DMS 273 treated with DMSO at 0.1 percent for 48 hours (cell line): ENCODE data around the gene HSPH1.
"Not testable (repeated sequence)": the region's sequence is repeated elsewhere in the genome, so short reads cannot be mapped to it uniquely, and the experiment has no call there.

Experiments
- DNase-seq: peaks from one replicate; lab custom pipeline; 2025; lab: John Stamatoyannopoulos, UW

HSPH1 gene

GRCh38 chr13:31177813-31178495 lies 16.2 kb upstream of the HSPH1 start:
- not testable (repeated sequence) for DNase-seq

- DNase-seq: no peak
Observed at GRCh38 chr13:31175847-31176532, 14.3 kb upstream of the HSPH1 start.

GRCh38 chr13:31174018-31174417 lies 12.3 kb upstream of the HSPH1 start:
- no peak for DNase-seq

- no peak for DNase-seq
Observed at GRCh38 chr13:31172535-31172934, 10.8 kb upstream of the HSPH1 start.

GRCh38 chr13:31172001-31172400 lies 10.3 kb upstream of the HSPH1 start:
- DNase-seq: no peak

GRCh38 chr13:31168736-31169135 lies 7.0 kb upstream of the HSPH1 start:
- DNase-seq: no peak

GRCh38 chr13:31168166-31168565 lies 6.5 kb upstream of the HSPH1 start:
- DNase-seq: no peak

- no peak for DNase-seq
Observed at GRCh38 chr13:31167490-31167889, 5.8 kb upstream of the HSPH1 start.

- no peak for DNase-seq
Observed at GRCh38 chr13:31166591-31166990, 4.9 kb upstream of the HSPH1 start.

GRCh38 chr13:31162151-31163008 lies 676 bp upstream of the HSPH1 start:
- peak; percentile 93 for DNase-seq

GRCh38 chr13:31160857-31161556 lies 697 bp downstream of the HSPH1 start:
- no peak for DNase-seq

GRCh38 chr13:31159306-31159705 lies 2.4 kb downstream of the HSPH1 start:
- DNase-seq: no peak

- DNase-seq: no peak
Observed at GRCh38 chr13:31154939-31155338, 6.8 kb downstream of the HSPH1 start.

GRCh38 chr13:31151837-31152236 lies 9.9 kb downstream of the HSPH1 start:
- DNase-seq: no peak

GRCh38 chr13:31150315-31150985 lies 11.3 kb downstream of the HSPH1 start:
- DNase-seq: no peak

- no peak for DNase-seq
Observed at GRCh38 chr13:31149604-31150003, 12.1 kb downstream of the HSPH1 start.

GRCh38 chr13:31145417-31145816 lies 16.3 kb downstream of the HSPH1 start:
- no peak for DNase-seq

- DNase-seq: no peak
Observed at GRCh38 chr13:31138515-31138914, 23.2 kb downstream of the HSPH1 start.

- DNase-seq: no peak
Observed at GRCh38 chr13:31136724-31137123, 25.0 kb downstream of the HSPH1 start.

GRCh38 chr13:31134039-31134711 lies 27.5 kb downstream of the HSPH1 start:
- DNase-seq: no peak

- DNase-seq: no peak
Observed at GRCh38 chr13:31133621-31134020, 28.1 kb downstream of the HSPH1 start.
